GM18505 (cell line): ENCODE results near the gene ANAPC5.
"Not testable (repeated sequence)": the region's sequence is repeated elsewhere in the genome, so short reads cannot be mapped to it uniquely, and the experiment has no call there.

Source experiments
- ATAC-seq: cut with Tn5 transposase; IDR thresholded peaks from one replicate; pipeline ENCODE4 v1.9.1; 2021; ENCODE audit not compliant: unreplicated experiment
- POLR2A ChIP-seq: IDR thresholded peaks from 4 replicates; pipeline ENCODE4 v1.6.1; 2011; ENCODE audit warnings: borderline replicate concordance; ENCODE audit not compliant: insufficient read depth, insufficient read length; ENCODE audit errors: extremely low read depth

Gene ANAPC5

GRCh38 chr12:121294151-121294889, 57.9 kb downstream of the ANAPC5 start:
- TF ChIP-seq POLR2A = no peak
- no peak for ATAC-seq

DNA sequence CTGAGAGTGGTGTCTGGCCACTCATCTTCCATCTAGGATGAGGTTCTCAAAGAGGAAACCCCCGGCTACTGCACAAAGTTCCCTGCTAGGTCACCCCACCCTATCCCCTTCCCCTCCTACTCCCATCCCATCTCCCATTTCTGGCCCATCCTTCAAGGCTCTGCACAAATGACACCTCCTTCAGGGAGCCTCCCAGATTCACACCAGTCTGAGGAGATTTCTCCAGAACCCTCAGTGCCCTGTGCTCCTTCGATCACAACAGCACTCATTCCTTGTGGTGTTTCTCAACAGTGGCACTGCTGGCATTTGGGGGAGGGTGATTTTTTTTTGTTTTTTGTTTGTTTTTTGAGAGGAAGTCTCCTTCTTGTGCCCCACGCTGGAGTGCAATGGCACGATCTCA, 58.6 kb downstream of the ANAPC5 start:
- no peak for ATAC-seq
- no peak for TF ChIP-seq POLR2A

DNA sequence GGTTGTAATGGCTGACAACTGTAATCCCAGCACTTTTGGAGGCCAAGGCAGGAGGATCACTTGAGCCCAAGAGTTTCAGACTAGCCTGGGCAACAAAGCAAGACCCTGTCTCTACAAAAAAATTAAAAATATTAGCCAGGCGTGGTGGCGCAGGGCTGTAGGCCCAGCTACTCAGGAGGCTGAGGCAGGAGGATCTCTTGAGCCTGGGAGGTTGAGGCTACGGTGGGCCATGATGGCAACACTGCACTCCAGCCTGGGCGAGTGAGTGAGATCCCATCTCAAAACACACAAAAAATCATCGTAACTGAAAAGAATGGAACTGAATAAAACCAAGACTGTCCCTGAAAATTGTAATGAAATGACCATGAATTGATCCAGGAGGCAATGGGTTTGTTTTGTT, 61.8 kb downstream of the ANAPC5 start:
- ATAC-seq = no peak
- no peak for TF ChIP-seq POLR2A

GRCh38 chr12:121289962-121290361, 62.2 kb downstream of the ANAPC5 start:
- no peak for ATAC-seq
- TF ChIP-seq POLR2A = no peak

GRCh38 chr12:121288986-121289385, 63.2 kb downstream of the ANAPC5 start:
- ATAC-seq = no peak
- TF ChIP-seq POLR2A = no peak

DNA sequence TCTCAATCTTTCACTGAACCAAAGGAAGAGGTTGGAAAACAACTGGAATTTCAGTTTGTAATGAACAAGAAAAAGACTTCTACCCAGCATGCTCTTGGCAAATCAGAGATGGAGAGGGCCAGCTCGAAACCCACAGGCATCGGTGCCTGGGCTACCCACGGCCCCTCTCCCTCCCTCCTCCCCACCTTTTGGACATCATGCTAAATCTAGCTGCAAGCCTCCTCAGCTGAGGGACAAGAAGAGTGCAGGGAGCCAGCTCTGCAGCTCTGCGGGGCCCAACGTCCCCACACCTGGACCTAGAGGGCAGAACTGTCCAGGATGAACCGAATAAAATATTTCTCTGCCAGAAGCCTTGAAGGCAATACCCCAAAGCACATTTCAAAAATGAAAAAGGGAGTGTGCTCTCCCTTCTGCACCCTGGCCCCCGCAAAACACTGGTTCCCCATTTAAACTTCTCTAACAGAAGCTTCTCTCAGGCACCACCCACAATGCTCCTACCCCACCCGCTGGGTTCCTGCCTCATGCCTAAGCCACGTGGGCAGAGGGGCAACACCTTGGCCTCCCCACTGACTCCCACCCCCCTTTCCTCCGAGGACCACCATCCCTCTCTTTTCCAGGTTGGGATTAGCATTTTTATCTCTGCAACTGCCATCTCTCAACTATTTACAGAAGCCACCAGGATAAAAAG, 63.9 kb downstream of the ANAPC5 start:
- TF ChIP-seq POLR2A = no peak
- ATAC-seq = no peak

DNA sequence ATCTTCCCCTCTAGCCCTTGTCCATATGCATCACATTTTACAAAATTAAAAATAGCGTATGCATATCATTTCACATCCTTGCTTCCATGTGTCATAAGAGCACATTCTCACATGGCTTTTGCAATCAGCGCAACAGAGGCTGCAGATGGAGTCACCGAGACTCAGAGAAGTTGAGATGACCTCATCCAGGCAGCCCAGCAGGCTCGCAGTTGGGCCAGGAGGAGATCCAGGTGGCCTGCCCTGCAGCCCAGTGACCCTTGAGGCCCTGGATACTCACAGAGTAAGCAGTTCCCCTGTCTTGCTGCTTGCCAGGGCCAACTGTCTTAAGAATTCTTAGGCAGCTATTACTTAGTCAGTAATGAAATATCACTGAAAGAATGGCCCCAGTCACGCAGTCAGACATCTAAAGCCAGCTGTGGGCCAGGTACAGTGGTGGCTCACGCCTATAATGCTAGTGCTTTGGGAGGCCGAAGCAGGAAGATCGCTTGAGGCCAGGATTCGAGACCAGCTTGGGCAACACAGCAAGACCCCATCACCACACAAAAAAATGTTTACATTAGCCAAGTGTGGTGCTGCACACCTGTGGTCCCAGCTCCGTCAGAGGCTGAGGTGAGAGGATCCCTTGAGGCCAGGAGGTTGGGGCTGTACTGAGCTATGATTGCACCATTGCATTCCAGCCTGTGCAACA, 64.8 kb downstream of the ANAPC5 start:
- TF ChIP-seq POLR2A = no peak
- ATAC-seq = no peak

DNA sequence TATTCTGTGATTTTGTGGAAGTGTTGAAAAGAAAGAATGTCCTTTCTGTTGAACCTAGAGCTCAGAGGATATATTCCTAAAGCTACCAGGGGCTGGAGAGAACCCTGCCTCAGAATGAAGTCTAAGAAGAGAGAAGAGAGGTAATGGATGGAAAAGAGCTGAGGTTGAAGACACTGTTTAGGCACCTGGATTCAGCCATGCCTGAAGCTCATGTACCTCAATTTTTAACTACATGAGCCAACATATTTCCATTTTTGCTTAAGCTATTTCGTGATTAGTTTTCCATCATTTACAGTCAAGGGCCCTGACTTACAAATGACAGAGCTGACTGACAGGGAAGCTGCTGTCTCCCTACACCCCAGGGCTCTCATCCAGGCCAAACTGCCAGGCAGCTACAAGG, 66.4 kb downstream of the ANAPC5 start:
- TF ChIP-seq POLR2A = no peak
- no peak for ATAC-seq

- no peak for TF ChIP-seq POLR2A
- no peak for ATAC-seq
These were observed 67.4 kb downstream of the ANAPC5 start for GRCh38 chr12:121284551-121285390.

- TF ChIP-seq POLR2A = no peak
- no peak for ATAC-seq
These were observed 68.4 kb downstream of the ANAPC5 start for GRCh38 chr12:121283841-121284240.

- ATAC-seq = no peak
These were observed 68.8 kb downstream of the ANAPC5 start for GRCh38 chr12:121283388-121283787.

GRCh38 chr12:121282910-121283309, 69.3 kb downstream of the ANAPC5 start:
- not testable (repeated sequence) for ATAC-seq

More at GRCh38 chr12:121283388-121283787, 68.8 kb downstream of the ANAPC5 start:
- no peak for TF ChIP-seq POLR2A
